Regular cardiac myocyte (primary cell): ENCODE measurements around the gene TAGLN. TPM values are rescaled to one million over a fixed set of nuclear protein-coding genes. Genes with fewer than 3 reads are reported as not detected.

ENCODE experiments used
- total RNA-seq: library from RNA; depleted of rRNA; stranded (reverse); fragments of >200 nt; gene quantifications from 2 replicates; pipeline ENCODE4 v1.2.3, GENCODE V29; 2014

TAGLN gene
- 1,205 and 3,154 TPM in 2 replicates for total RNA-seq

DNA sequence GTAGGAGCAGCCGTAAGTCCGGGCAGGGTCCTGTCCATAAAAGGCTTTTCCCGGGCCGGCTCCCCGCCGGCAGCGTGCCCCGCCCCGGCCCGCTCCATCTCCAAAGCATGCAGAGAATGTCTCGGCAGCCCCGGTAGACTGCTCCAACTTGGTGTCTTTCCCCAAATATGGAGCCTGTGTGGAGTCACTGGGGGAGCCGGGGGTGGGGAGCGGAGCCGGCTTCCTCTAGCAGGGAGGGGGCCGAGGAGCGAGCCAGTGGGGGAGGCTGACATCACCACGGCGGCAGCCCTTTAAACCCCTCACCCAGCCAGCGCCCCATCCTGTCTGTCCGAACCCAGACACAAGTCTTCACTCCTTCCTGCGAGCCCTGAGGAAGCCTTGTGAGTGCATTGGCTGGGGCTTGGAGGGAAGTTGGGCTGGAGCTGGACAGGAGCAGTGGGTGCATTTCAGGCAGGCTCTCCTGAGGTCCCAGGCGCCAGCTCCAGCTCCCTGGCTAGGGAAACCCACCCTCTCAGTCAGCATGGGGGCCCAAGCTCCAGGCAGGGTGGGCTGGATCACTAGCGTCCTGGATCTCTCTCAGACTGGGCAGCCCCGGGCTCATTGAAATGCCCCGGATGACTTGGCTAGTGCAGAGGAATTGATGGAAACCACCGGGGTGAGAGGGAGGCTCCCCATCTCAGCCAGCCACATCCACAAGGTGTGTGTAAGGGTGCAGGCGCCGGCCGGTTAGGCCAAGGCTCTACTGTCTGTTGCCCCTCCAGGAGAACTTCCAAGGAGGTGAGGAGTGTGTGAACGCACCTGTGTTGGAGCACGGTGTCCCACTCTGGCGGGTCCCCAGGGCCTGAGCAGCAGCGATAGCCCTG lies at the start of gene TAGLN:
Gene TAGLN, plus strand, starts transcription at position 318 of the 863 bp plus-strand sequence. CDS start 3,644 bp downstream, outside the sequence.

DNA sequence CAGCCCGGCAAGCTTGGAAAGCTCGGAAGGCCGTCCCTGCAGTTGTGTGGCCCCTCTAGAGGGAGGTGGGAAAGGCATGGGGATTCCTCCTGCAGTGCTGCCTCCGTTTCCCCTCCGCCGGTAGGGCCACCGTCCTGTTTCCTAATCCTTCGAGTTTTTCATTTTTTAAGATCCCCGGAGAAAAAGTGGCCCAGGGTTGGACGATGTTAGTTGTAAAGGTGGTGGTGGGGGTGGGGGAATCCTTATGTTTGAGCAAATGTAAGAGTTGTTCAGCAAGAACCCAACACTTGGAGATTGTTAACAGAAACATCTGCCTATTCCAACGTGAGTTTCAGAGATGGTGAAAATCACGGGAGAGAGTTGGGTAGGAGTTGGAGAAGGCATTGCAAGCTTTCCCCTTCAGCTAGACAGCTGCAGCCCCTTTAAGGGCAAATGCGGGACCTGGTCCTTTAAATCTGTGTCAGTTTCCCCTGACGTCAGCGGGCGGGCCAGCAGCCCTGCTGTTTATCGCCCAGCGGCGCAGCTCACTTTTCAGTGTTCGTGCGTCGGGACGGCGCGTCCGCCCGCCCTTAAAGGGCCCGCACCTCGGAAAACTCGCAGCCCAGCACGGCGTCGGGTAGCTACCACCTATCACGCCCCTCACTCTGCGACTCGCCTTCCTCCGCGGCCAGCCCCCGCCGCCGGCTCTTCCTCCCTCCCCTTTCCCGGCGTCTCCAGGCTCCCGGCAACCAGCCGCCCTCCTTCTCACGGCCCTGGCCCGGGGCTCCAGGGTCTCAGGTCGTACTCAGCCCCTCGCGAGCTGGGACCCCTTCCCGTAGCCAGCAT lies 20.7 kb upstream of the TAGLN start, which contains the start of gene SIDT2:
Gene SIDT2, plus strand, starts transcription at position 534 of the 825 bp plus-strand sequence. CDS start 521 bp downstream, outside the sequence.

DNA sequence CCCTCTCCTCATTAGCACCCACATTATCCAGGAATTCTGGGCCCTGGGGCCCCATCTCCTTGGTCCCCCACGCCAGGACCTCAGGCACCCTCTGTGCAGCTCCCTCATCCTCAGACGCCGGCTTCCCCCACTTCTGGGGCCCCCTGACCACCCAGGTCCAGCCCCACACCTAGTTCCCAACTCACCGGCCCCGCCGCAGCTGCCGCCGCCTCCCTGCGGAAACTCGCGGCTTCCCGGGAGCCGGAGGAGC lies 32.6 kb downstream of the TAGLN start, which contains the start of gene PCSK7:
Gene PCSK7, minus strand, starts transcription at position 232 of the 250 bp plus-strand sequence. CDS start 2,229 bp downstream, outside the sequence.

DNA sequence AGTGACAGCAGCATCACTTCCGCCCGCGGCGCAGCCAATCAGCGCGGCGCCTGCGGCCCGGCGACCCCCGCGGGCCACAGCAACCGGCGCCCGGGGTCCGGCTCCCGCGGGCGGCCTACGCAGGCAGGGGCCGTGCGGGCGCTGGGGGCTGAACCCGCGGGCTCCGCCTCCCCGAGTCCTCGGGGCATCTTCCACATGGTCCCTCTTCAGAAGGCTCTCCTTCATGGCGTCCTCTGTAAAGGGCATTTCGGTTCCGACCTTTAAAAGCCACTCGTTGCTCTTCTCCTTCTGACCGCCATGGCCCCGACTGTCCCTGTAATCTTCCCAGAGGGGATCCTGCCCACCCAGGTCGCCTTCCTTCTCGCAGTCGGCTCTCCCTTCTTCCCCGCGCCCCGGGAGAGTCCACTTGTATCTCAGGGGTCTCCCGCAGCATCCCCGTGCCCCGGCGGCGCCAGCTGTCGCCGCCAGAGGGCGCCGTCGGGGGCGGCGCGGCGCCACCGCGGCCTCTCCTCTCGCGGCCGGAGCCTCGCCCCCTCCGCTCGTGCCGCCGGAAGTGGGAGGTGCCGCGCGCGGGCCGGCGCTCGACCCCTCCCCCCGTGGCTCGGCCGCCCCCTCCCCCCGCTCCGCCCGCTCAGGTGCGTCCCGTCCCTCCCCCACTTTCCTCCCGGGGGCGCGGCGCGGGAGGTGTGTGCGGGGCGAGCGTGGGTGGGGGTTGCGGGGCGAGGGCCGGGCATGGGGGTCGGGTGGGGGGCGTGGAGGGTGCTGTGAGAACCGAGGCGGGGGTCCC lies 33.1 kb downstream of the TAGLN start, which contains the start of gene RNF214:
Gene RNF214, plus strand, starts transcription at position 580 of the 787 bp plus-strand sequence. CDS start 1,602 bp downstream, outside the sequence.

Other genes with a start within 250 kb of the TAGLN start
- 13.2 and 13.8 TPM in 2 replicates for gene SIK3, start 100.9 kb upstream of the TAGLN start, total RNA-seq
- gene PAFAH1B2, start 55.1 kb upstream of the TAGLN start, total RNA-seq = 187 and 197 TPM in 2 replicates
- 17.1 and 27.6 TPM in 2 replicates for gene SIDT2, start 20.6 kb upstream of the TAGLN start, total RNA-seq
- gene PCSK7, start 32.7 kb downstream of the TAGLN start, total RNA-seq = 49.9 and 101 TPM in 2 replicates
- 6.8 and 7.3 TPM in 2 replicates for gene RNF214, start 33.3 kb downstream of the TAGLN start, total RNA-seq
- 1.2 and 1.4 TPM in 2 replicates for gene BACE1-AS, start 92.0 kb downstream of the TAGLN start, total RNA-seq
- gene BACE1, start 116.9 kb downstream of the TAGLN start, total RNA-seq = 23.1 and 27.2 TPM in 2 replicates
- gene CEP164, start 128.5 kb downstream of the TAGLN start, total RNA-seq = 22.8 and 35.5 TPM in 2 replicates